PC-9 (cell line): ENCODE data around the gene ITGB7. TPM values are rescaled to one million over a fixed set of nuclear protein-coding genes. Genes with fewer than 3 reads are reported as not detected.

Experiments
- BruUV-seq: library from RNA; stranded (reverse); fragments of 400-500 nt; replicated peaks from 2 replicates; lab custom pipeline; 2021; lab: Mats Ljungman, UMichigan
- CTCF ChIA-PET: fragments of 300-600 bp; sonication (Branson Sonifier 250); formaldehyde crosslinking; loops from one replicate; lab custom pipeline; 2022; ENCODE audit warnings: antibody characterized with exemption; lab: Charles Lee
- POLR2A ChIA-PET: fragments of 300-600 bp; sonication (Branson Sonifier 250); formaldehyde crosslinking; loops from one replicate; lab custom pipeline; 2022; ENCODE audit warnings: antibody characterized with exemption; ENCODE audit not compliant: unreplicated experiment; lab: Charles Lee
- DNase-seq, 2 experiments: peaks; one replicate each; pipeline versions ENCODE4 v3.0.0 to v3.0.0-alpha.2; 2015 to 2022; ENCODE audit warnings: mixed read lengths in 1 of 2
- H2AFZ ChIP-seq: fragments of 200-600 bp; sonication (generic); 2 replicates; pipeline ENCODE4 v1.8.1; 2017; ENCODE audit warnings: antibody characterized with exemption
- H3F3A ChIP-seq: fragments of 200-600 bp; sonication (generic); 2 replicates; pipeline ENCODE4 v1.8.1; 2017; ENCODE audit warnings: antibody characterized with exemption, mild to moderate bottlenecking, low read depth; ENCODE audit not compliant: insufficient read depth
- H3K27ac ChIP-seq: fragments of 200-600 bp; sonication (generic); 2 replicates; pipeline ENCODE4 v1.6.1; 2016; ENCODE audit warnings: mixed run types
- H3K27me3 ChIP-seq: fragments of 200-600 bp; sonication (generic); 2 replicates; pipeline ENCODE4 v1.6.1; 2016; ENCODE audit warnings: low read depth, mixed run types; ENCODE audit not compliant: insufficient read depth
- H3K36me3 ChIP-seq: fragments of 200-600 bp; sonication (generic); 2 replicates; pipeline ENCODE4 v1.6.1; 2016; ENCODE audit warnings: low read depth, mixed run types
- H3K4me1 ChIP-seq: fragments of 200-600 bp; sonication (generic); replicated peaks from 2 replicates; pipeline ENCODE4 v1.6.1; 2016; ENCODE audit warnings: mixed run types; ENCODE audit not compliant: insufficient read depth
- H3K4me2 ChIP-seq: fragments of 200-600 bp; sonication (generic); 2 replicates; pipeline ENCODE4 v1.6.1; 2017; ENCODE audit warnings: mixed run types
- H3K4me3 ChIP-seq: fragments of 200-600 bp; sonication (generic); 2 replicates; pipeline ENCODE4 v1.6.1; 2016; ENCODE audit warnings: mixed run types
- H3K79me2 ChIP-seq: fragments of 200-600 bp; sonication (generic); 2 replicates; pipeline ENCODE4 v1.6.1; 2017; ENCODE audit warnings: low read depth, mixed run types
- H3K9me2 ChIP-seq: fragments of 200-600 bp; sonication (generic); 2 replicates; pipeline ENCODE4 v1.8.1; 2017; ENCODE audit warnings: mild to moderate bottlenecking; ENCODE audit not compliant: insufficient read depth
- H3K9me3 ChIP-seq: fragments of 200-600 bp; sonication (generic); 2 replicates; pipeline ENCODE4 v1.8.1; 2016; ENCODE audit warnings: low read depth; ENCODE audit not compliant: insufficient read depth
- H4K20me1 ChIP-seq: fragments of 200-600 bp; sonication (generic); 2 replicates; pipeline ENCODE4 v1.8.1; 2017; ENCODE audit not compliant: insufficient read depth
- EZH2 ChIP-seq: fragments of 200-600 bp; sonication (generic); IDR thresholded peaks from 2 replicates; pipeline ENCODE4 v1.8.0; 2017; ENCODE audit warnings: antibody characterized with exemption, low read depth
- intact Hi-C: fragments of 100-400 bp; cut with micrococcal nuclease; formaldehyde crosslinking; loops from one replicate; pipeline ENCODE4 v1.10.0; 2022; ENCODE audit not compliant: unreplicated experiment
- total RNA-seq: library from RNA; stranded (reverse); gene quantifications from 2 replicates; pipeline ENCODE4 v1.2.3, GENCODE V29; 2021
- TF ChIP-seq, protein P1 (sequence below): fragments of 200-600 bp; sonication (generic); conservative IDR thresholded peaks from 2 replicates; pipeline ENCODE4 v1.6.1; 2017; ENCODE audit warnings: mixed run types, antibody characterized with exemption, mild to moderate bottlenecking, moderate library complexity

Gene ITGB7
- total RNA-seq, 1 experiment from 2014 or later: 3.3 TPM

GRCh38 chr12:53231921-53232645 is 25.0 kb upstream of the ITGB7 start, which contains the start of gene RARG:
TSS of gene RARG (minus strand) at chr12:53232209. CDS start at chr12:53227545, 4,664 bp downstream.
- H3K27ac ChIP-seq: peak within 1 kb of the TSS; percentile 71
- CTCF ChIA-PET: interaction anchor here (0.7 kb wide), 1 partner anchor 50 kb away, joined by 14 read pairs; no protein-coding TSS in a partner anchor

GRCh38 chr12:53231671-53231920 is 24.5 kb upstream of the ITGB7 start:
- peaks cover 33% of the 10 kb centered on the region for H3F3A ChIP-seq
- intact Hi-C loops: no loop called here
- TSS peak; percentile 56 for BruUV-seq
- peaks cover 10% of the 10 kb centered on the region; the same call in 1 of the 2 replicates for H3K36me3 ChIP-seq
- H3K9me3 ChIP-seq: no peaks in the 10 kb centered on the region
- TF ChIP-seq EZH2: no peak
- TF ChIP-seq, protein P1, sequence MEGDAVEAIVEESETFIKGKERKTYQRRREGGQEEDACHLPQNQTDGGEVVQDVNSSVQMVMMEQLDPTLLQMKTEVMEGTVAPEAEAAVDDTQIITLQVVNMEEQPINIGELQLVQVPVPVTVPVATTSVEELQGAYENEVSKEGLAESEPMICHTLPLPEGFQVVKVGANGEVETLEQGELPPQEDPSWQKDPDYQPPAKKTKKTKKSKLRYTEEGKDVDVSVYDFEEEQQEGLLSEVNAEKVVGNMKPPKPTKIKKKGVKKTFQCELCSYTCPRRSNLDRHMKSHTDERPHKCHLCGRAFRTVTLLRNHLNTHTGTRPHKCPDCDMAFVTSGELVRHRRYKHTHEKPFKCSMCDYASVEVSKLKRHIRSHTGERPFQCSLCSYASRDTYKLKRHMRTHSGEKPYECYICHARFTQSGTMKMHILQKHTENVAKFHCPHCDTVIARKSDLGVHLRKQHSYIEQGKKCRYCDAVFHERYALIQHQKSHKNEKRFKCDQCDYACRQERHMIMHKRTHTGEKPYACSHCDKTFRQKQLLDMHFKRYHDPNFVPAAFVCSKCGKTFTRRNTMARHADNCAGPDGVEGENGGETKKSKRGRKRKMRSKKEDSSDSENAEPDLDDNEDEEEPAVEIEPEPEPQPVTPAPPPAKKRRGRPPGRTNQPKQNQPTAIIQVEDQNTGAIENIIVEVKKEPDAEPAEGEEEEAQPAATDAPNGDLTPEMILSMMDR: no peak
- peak overlapping the region; percentile 70 for H3K27ac ChIP-seq
- H4K20me1 ChIP-seq: no peaks in the 10 kb centered on the region
- H3K4me3 ChIP-seq: peak overlapping the region; percentile 100
- peak overlapping the region; percentile 100 for H3K4me2 ChIP-seq
- peaks cover 58% of the 10 kb centered on the region for H3K4me1 ChIP-seq
- POLR2A ChIA-PET: no interaction called here
- no peak for DNase-seq
- no peaks in the 10 kb centered on the region for H3K9me2 ChIP-seq
- H2AFZ ChIP-seq: peak overlapping the region; percentile 77
- H3K27me3 ChIP-seq: no peaks in the 10 kb centered on the region
- CTCF ChIA-PET: interaction anchor here (0.7 kb wide), 1 partner anchor 50 kb away, joined by 14 read pairs; no protein-coding TSS in a partner anchor
- peaks cover 41% of the 10 kb centered on the region for H3K79me2 ChIP-seq

More at GRCh38 chr12:53231921-53232645, 25.0 kb upstream of the ITGB7 start, which contains the start of gene RARG:
- Histone ChIP-seq H3K4me3 (peak within 1 kb of the TSS; percentile 100), H3K79me2 (peaks cover 37% of the 10 kb centered on the region), H3K4me2 (peak within 1 kb of the TSS; percentile 100), H3K27me3 (no peaks in the 10 kb centered on the region), H3K36me3 (peaks cover 10% of the 10 kb centered on the region; the same call in 1 of the 2 replicates), H3K9me2 (no peaks in the 10 kb centered on the region), H4K20me1 (no peaks in the 10 kb centered on the region), H2AFZ (peak within 1 kb of the TSS; percentile 78), H3K4me1 (peaks cover 59% of the 10 kb centered on the region), H3K9me3 (no peaks in the 10 kb centered on the region), H3F3A (peaks cover 33% of the 10 kb centered on the region)
- DNase-seq: peak; percentile 83 to 90
- POLR2A ChIA-PET: no interaction called here
- intact Hi-C loops: loop anchor here (1.0 kb wide), 1 partner anchor 19 kb away; no protein-coding TSS in a partner anchor
- BruUV-seq: no TSS peak
- TF ChIP-seq EZH2: no peak
- TF ChIP-seq, protein P1: no peak

DNA sequence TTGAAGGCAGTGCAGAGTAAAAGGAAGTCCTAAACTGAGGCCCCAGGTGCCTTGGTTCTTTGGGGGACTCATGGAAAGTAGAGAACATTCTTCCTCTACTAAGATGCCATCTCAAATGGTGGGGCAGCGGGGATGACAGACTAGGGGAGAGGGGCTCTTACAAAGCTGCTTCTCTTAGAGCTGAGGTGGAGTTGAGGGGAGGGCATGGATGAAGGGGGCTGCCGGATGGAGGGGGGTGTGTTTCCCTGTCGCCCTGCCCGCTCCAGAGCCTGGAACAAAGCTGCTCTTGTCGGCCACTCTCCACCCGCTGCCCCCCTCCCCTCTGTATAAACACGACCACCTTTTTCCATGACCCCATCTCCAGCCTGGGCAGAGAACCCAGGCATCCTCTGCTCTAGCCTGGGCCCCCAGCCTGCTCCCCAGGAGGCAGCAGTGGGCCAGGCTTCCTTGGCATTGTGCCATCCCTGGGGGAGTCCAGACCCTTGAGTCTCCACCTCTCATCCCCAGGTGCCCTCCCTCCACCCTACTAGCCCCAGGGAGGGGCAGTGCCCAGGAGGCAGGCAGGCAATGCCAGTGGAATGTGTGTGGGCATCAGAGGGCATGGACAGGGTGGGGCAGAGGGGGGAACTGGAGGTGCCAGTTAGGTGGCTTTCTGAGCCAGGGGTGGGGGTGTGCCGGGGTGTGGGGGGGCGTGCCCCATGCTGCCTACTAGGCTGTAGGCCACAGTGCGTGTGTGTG is 23.2 kb upstream of the ITGB7 start:
- peak overlapping the region; percentile 100 for H3K4me2 ChIP-seq
- DNase-seq: peak; percentile 86 to 92
- peaks cover 54% of the 10 kb centered on the region for H3K79me2 ChIP-seq
- no TSS peak for BruUV-seq
- no peak overlapping the region for H2AFZ ChIP-seq
- TF ChIP-seq EZH2: no peak
- TF ChIP-seq, protein P1: no peak
- no peaks in the 10 kb centered on the region for H3K27me3 ChIP-seq
- intact Hi-C loops: loop anchor here (1.0 kb wide), 1 partner anchor 9 kb away; no protein-coding TSS in a partner anchor
- H3F3A ChIP-seq: peaks cover 46% of the 10 kb centered on the region
- H3K4me3 ChIP-seq: peak overlapping the region; percentile 100
- H3K9me2 ChIP-seq: no peaks in the 10 kb centered on the region
- no peaks in the 10 kb centered on the region for H4K20me1 ChIP-seq
- H3K9me3 ChIP-seq: no peaks in the 10 kb centered on the region
- POLR2A ChIA-PET: no interaction called here
- H3K27ac ChIP-seq: peak overlapping the region; percentile 29; the same call in 1 of the 2 replicates
- H3K4me1 ChIP-seq: peaks cover 64% of the 10 kb centered on the region
- CTCF ChIA-PET: no interaction called here
- H3K36me3 ChIP-seq: peaks cover 10% of the 10 kb centered on the region; the same call in 1 of the 2 replicates
